ENCODE results near the gene IL22RA2. TPM values are rescaled to one million over a fixed set of nuclear protein-coding genes. Genes with fewer than 3 reads are reported as not detected.

The IL22RA2 gene
- total and polyA plus RNA-seq, 2 of the 13 experiments (the other 11 are each of a cell fraction or from before 2014, with no cell fraction given): not detected

DNA sequence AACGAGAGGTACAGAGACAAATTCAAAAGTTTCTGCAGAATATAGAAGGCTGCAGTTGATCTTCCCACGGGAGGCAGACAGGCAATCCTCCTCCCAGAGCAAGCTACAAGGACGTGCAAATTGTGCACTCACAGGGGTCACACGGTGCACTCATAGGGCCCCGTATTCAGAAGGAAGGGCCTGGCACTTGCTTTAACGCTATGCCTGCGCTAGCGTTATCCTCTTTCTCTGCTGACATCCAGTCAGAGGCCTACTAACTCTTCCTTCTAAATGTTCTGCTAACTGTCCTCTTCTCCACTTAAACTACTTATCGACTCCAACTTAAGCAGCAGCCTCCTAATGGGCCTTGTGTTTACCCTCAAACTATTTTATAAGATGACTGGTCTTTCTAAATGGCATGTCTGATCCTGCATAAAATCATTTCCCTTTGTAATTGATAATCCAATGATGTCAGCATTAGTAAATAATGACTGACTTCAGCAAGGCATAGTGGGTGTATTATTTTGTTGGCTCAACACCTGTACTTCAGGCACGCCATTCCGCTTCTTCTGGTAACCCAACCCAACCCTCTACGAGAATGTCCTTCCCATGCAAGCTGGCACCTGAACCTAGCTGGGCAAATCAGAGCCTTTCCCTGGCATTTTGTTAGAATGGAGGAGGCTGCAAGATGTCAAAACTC lies 43.6 kb upstream of the IL22RA2 start (continued):
- TF ChIP-seq, protein P1, sequence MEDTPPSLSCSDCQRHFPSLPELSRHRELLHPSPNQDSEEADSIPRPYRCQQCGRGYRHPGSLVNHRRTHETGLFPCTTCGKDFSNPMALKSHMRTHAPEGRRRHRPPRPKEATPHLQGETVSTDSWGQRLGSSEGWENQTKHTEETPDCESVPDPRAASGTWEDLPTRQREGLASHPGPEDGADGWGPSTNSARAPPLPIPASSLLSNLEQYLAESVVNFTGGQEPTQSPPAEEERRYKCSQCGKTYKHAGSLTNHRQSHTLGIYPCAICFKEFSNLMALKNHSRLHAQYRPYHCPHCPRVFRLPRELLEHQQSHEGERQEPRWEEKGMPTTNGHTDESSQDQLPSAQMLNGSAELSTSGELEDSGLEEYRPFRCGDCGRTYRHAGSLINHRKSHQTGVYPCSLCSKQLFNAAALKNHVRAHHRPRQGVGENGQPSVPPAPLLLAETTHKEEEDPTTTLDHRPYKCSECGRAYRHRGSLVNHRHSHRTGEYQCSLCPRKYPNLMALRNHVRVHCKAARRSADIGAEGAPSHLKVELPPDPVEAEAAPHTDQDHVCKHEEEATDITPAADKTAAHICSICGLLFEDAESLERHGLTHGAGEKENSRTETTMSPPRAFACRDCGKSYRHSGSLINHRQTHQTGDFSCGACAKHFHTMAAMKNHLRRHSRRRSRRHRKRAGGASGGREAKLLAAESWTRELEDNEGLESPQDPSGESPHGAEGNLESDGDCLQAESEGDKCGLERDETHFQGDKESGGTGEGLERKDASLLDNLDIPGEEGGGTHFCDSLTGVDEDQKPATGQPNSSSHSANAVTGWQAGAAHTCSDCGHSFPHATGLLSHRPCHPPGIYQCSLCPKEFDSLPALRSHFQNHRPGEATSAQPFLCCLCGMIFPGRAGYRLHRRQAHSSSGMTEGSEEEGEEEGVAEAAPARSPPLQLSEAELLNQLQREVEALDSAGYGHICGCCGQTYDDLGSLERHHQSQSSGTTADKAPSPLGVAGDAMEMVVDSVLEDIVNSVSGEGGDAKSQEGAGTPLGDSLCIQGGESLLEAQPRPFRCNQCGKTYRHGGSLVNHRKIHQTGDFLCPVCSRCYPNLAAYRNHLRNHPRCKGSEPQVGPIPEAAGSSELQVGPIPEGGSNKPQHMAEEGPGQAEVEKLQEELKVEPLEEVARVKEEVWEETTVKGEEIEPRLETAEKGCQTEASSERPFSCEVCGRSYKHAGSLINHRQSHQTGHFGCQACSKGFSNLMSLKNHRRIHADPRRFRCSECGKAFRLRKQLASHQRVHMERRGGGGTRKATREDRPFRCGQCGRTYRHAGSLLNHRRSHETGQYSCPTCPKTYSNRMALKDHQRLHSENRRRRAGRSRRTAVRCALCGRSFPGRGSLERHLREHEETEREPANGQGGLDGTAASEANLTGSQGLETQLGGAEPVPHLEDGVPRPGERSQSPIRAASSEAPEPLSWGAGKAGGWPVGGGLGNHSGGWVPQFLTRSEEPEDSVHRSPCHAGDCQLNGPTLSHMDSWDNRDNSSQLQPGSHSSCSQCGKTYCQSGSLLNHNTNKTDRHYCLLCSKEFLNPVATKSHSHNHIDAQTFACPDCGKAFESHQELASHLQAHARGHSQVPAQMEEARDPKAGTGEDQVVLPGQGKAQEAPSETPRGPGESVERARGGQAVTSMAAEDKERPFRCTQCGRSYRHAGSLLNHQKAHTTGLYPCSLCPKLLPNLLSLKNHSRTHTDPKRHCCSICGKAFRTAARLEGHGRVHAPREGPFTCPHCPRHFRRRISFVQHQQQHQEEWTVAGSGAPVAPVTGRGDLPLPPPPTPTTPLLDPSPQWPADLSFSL (CRISPR knock-in tag; IDR thresholded peaks at IDR 0.05): 0 out of 2 replicates have a peak, but pooled peaks have one; percentile 11
- TF ChIP-seq ZFX (CRISPR knock-in tag; IDR thresholded peaks at IDR 0.05; ENCODE audit: low read depth) (peak; percentile 75), ZNF383 (CRISPR knock-in tag; IDR thresholded peaks at IDR 0.05; ENCODE audit: borderline replicate concordance) (no peak), ZFY (CRISPR knock-in tag; IDR thresholded peaks at IDR 0.05) (peak; percentile 49; the same call in 1 of the 2 replicates), ZNF274 (CRISPR knock-in tag; IDR thresholded peaks at IDR 0.05) (no peak), HDAC1 (CRISPR knock-in tag; IDR thresholded peaks at IDR 0.05) (no peak), NFKB2 (CRISPR knock-in tag; IDR thresholded peaks at IDR 0.05; ENCODE audit: borderline replicate concordance) (no peak), ZNF251 (CRISPR knock-in tag; IDR thresholded peaks at IDR 0.05) (no peak), ATM (IDR thresholded peaks at IDR 0.05; ENCODE audit: borderline replicate concordance) (no peak), MIER3 (CRISPR knock-in tag; IDR thresholded peaks at IDR 0.05; ENCODE audit: borderline replicate concordance) (no peak), ZNF614 (CRISPR knock-in tag; IDR thresholded peaks at IDR 0.05; ENCODE audit: borderline replicate concordance) (no peak), AGO1 (IDR thresholded peaks at IDR 0.05; ENCODE audit: low read depth, low read length, poor library complexity, severe bottlenecking) (no peak)
- TF ChIP-seq, protein P2, sequence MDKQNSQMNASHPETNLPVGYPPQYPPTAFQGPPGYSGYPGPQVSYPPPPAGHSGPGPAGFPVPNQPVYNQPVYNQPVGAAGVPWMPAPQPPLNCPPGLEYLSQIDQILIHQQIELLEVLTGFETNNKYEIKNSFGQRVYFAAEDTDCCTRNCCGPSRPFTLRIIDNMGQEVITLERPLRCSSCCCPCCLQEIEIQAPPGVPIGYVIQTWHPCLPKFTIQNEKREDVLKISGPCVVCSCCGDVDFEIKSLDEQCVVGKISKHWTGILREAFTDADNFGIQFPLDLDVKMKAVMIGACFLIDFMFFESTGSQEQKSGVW (CRISPR knock-in tag; IDR thresholded peaks at IDR 0.05; ENCODE audit: borderline replicate concordance): 0 out of 2 replicates have a peak, but pooled peaks have one; percentile 26
- TF ChIP-seq, protein P3, sequence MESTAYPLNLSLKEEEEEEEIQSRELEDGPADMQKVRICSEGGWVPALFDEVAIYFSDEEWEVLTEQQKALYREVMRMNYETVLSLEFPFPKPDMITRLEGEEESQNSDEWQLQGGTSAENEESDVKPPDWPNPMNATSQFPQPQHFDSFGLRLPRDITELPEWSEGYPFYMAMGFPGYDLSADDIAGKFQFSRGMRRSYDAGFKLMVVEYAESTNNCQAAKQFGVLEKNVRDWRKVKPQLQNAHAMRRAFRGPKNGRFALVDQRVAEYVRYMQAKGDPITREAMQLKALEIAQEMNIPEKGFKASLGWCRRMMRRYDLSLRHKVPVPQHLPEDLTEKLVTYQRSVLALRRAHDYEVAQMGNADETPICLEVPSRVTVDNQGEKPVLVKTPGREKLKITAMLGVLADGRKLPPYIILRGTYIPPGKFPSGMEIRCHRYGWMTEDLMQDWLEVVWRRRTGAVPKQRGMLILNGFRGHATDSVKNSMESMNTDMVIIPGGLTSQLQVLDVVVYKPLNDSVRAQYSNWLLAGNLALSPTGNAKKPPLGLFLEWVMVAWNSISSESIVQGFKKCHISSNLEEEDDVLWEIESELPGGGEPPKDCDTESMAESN (CRISPR knock-in tag; conservative IDR thresholded peaks at IDR 0.05): 0 out of 2 replicates have a peak, but pooled peaks have one; percentile 14
- TF ChIP-seq, protein P4, sequence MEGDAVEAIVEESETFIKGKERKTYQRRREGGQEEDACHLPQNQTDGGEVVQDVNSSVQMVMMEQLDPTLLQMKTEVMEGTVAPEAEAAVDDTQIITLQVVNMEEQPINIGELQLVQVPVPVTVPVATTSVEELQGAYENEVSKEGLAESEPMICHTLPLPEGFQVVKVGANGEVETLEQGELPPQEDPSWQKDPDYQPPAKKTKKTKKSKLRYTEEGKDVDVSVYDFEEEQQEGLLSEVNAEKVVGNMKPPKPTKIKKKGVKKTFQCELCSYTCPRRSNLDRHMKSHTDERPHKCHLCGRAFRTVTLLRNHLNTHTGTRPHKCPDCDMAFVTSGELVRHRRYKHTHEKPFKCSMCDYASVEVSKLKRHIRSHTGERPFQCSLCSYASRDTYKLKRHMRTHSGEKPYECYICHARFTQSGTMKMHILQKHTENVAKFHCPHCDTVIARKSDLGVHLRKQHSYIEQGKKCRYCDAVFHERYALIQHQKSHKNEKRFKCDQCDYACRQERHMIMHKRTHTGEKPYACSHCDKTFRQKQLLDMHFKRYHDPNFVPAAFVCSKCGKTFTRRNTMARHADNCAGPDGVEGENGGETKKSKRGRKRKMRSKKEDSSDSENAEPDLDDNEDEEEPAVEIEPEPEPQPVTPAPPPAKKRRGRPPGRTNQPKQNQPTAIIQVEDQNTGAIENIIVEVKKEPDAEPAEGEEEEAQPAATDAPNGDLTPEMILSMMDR (CRISPR knock-in tag; IDR thresholded peaks at IDR 0.05): no peak
- TF ChIP-seq, protein P5, sequence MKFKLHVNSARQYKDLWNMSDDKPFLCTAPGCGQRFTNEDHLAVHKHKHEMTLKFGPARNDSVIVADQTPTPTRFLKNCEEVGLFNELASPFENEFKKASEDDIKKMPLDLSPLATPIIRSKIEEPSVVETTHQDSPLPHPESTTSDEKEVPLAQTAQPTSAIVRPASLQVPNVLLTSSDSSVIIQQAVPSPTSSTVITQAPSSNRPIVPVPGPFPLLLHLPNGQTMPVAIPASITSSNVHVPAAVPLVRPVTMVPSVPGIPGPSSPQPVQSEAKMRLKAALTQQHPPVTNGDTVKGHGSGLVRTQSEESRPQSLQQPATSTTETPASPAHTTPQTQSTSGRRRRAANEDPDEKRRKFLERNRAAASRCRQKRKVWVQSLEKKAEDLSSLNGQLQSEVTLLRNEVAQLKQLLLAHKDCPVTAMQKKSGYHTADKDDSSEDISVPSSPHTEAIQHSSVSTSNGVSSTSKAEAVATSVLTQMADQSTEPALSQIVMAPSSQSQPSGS (CRISPR knock-in tag; IDR thresholded peaks at IDR 0.05): no peak

Data from HepG2 (cell line).